Left colon (tissue), 2 donors: ENCODE results near the gene FDXACB1. TPM values are rescaled to one million over a fixed set of nuclear protein-coding genes. Genes with fewer than 3 reads are reported as not detected.

Experiments used
- total RNA-seq, 2 donors: library from RNA; stranded (reverse); fragmentation: NEBNext Ultra II Directional; extraction: Animal tissue kit (Norgen Biotek cat#: 25700); gene quantifications; one replicate each; pipeline ENCODE4 v1.2.1, GENCODE V29; 2021
- donor health status: DM: no; HTN: no; CAD: no.
- donor health status: DM: yes; HTN: yes; CAD: no.

Gene FDXACB1
- total RNA-seq, 2 donors from 2014 or later = 1.2 to 1.9 TPM

Other genes with a start within 250 kb of the FDXACB1 start
- 10 to 100 TPM; 45.3 to 45.8 TPM for gene PPP2R1B, start 112.8 kb downstream of the FDXACB1 start, total RNA-seq
- gene ALG9, start 7.6 kb downstream of the FDXACB1 start, total RNA-seq = 10 to 100 TPM; 20.6 to 23.4 TPM
- 10 to 100 TPM; 19.1 to 23.0 TPM for gene CFAP68, start 376 bp upstream of the FDXACB1 start, total RNA-seq
- gene CRYAB, start 32.6 kb upstream of the FDXACB1 start, total RNA-seq = 100 to 1,000 TPM in 1 of 2 donors, 10 to 100 TPM in 1; 11.5 to 100 TPM
- gene HSPB2, start 33.6 kb upstream of the FDXACB1 start, total RNA-seq = 1 to 10 TPM in 1 of 2 donors, under 1 TPM in 1; 0.73 to 3.1 TPM
- gene C11orf52, start 39.7 kb upstream of the FDXACB1 start, total RNA-seq = 10 to 100 TPM in 1 of 2 donors, 1 to 10 TPM in 1; 8.5 to 10.1 TPM
- 10 to 100 TPM in 1 of 2 donors, 1 to 10 TPM in 1; 7.7 to 14.2 TPM for gene DIXDC1, start 58.2 kb upstream of the FDXACB1 start, total RNA-seq
- gene DLAT, start 146.2 kb upstream of the FDXACB1 start, total RNA-seq = 10 to 100 TPM; 51.1 to 75.3 TPM
- under 1 TPM; 0.92 to 0.98 TPM for gene PIH1D2, start 194.9 kb upstream of the FDXACB1 start, total RNA-seq
- 10 to 100 TPM; 13.5 to 13.9 TPM for gene NKAPD1, start 195.1 kb upstream of the FDXACB1 start, total RNA-seq
- gene TIMM8B, start 207.6 kb upstream of the FDXACB1 start, total RNA-seq = 10 to 100 TPM; 49.1 to 65.1 TPM
- 100 to 1,000 TPM; 215 to 252 TPM for gene SDHD, start 207.7 kb upstream of the FDXACB1 start, total RNA-seq